Retina (tissue), 1 donor: ENCODE measurements around the gene THBD.

ENCODE experiments used
- DNase-seq: peaks from one replicate; pipeline ENCODE4 v3.0.0-alpha.2; 2016

The THBD gene

DNA sequence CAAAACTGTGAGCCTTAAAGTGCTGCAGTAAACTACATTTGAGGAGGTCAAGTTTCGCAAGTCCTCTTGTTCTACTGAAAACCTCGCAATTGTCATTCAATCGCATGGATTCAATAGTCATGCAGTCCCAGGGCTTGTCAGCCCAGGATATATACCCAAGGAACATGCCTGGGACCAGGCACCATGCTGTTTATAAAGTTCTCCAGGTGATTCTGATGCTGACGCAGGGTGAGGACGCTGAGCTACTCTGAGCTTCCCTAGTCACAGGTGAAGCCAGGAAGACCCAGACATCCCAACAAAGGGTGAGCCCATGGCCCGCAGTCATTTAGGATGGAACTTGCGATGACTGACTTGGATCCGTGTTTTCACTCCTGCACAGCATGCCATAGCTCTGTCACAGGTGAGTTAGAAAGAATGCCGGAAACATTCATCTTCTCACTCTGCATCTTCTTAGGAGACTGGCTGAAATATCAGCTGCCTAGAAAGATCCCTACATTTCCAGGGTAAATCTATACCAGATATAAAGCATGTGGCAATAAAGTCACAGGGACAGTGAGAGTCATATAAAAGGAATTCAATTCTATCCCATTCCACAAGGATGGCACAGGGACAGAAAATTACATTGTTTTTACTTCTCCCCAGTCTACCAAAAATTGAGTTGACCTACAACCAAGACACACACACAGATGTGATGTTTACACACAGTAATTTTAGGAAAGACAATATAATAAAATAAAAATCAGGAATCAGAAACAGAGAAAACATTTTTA is 41.4 kb downstream of the THBD start:
- DNase-seq: no peak

DNA sequence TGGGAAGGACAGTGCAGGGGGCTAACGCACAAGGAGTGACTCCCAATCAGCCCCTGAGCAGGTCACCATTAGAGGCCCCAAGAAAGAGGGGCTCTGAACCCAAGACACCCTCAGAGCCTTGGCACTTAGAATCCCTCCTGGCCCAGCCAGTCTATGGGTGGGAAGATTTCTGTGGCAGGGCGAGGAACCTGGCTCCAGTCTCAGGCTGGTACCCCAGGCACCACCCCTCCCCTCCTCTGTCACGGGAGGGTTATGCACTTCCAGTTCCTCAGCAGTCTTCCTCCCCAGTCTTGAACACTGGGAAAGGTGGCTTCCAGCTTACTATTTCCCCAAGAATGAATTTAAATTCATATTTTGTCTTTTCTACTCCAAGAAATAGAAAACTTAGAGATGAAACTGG is 42.0 kb downstream of the THBD start:
- no peak for DNase-seq

DNA sequence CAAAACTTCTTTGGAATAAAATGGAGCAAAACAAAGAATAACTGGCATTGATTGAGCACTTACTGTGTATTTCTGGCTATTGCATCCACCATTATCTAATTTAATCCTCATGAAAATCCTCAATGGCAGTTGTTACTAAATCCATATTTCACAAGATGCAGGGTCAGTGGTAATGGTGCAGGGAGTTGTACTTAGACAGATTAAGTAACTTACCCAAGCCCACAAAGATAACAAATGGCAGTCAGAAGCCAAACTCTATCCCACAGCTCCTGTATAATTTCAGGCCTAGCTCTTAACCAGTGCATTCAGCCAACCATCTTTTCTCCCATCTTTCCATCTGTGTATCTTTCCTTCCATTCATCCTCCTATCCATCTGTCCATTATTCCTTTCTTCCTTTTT is 43.7 kb downstream of the THBD start:
- no peak for DNase-seq

DNA sequence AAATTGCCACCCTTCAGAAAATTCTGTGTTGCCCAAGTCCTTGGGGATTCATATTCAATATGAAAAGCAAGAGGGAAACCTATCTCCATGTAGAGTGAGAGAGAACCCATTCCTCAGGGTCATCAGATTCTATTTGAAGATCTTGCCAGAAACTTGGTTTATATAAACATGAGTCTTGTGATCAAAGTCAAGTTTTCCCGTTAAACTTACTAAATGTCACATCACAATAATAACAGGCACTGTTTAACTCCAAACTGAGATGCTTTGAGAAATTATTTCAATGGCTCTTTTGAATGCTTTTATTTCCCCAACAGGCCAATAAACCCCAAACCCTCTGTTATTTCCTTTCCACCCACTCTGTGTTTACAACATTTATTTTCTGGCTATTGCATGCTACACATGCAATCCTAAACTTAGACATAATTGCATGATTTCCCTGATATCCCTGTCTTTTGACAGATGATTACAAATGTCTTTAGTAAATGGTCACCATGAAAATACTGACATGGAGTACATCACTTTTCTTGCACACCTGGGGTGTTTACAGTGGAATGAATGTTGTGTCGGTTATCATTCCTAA is 45.5 kb downstream of the THBD start:
- no peak for DNase-seq

- no peak for DNase-seq
These were observed 46.3 kb downstream of the THBD start for GRCh38 chr20:23003077-23003635.

DNA sequence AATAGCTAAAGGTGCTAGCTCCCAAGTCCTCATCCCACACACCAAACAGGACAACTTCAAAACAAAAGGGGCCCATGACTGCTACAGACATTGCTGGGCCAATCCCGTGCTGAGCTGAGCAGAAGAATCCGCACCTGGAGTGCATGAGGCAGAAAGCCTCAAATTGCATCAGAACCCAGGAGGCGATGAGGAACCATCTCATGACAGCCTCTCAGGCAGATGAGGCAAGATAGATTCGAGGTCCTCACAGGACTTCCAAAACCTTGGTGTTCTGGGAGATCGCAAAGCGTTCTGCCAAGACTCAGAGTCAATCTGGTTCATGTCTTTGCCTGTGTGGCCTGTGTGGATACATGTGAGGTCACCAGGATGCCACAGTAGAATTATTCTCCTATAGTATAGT is 47.2 kb downstream of the THBD start:
- no peak for DNase-seq

DNA sequence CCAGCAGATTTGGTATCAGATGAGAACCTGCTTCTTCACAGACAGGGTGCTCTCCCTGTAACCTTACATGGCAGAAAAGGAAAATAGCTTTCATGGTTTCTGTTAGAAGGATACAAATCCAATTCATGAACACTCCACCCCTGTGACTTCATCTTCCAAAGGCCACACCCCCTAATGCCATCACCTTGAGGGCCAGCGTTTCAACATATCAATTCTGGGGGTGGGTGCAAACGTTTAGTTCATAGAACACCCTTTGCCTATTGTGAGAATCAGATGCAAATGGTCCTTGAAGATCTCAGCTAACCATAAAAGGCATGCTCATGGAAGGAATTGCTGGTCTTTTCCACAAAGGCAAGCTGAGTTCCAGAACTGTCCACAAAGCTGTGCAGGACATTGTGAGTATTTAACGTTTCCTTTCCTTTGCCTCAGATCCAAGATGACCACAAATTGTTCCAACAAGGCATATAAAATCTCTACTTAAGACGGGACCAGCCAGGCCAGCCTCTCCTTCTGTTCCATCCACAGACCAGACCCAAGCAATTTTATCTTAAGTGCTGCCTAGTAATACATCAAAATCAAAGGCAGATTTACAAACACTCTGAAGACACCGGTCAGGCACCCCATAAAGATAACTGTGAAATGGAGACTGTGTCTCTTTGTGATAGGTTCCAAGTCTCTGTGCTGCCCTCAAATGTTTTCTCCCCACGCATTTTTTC is 49.1 kb downstream of the THBD start:
- no peak for DNase-seq

GRCh38 chr20:22999756-23000155 is 49.7 kb downstream of the THBD start:
- DNase-seq: no peak

GRCh38 chr20:22998476-22998875 is 51.0 kb downstream of the THBD start:
- no peak for DNase-seq

DNA sequence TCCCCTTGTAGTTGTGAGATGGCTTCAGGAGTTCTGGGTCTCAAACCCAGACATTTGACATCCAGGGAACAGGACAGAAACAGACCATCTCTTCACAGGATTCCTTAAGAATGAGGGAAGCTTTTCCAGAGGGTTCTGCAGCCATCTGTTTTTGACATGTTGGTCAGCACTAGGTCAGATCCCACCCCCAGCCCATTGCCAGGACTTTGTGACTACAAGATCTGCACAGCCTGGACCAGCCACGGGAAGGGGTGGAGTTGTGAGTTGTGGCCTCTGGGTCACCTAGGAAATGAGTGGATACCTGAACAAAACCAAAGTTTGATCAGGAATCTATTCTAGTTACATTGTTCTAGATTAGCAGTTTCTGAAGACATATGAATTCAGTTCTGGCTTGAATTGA is 53.5 kb downstream of the THBD start:
- no peak for DNase-seq
